ENCODE measurements around the gene GRIFIN. TPM values are rescaled to one million over a fixed set of nuclear protein-coding genes. Genes with fewer than 3 reads are reported as not detected.

The GRIFIN gene
- polyA plus RNA-seq, 1 of the 3 experiments (the other 2 are of a cell fraction): not detected

GRCh38 chr7:2496375-2496774 lies 20.2 kb upstream of the GRIFIN start (continued):
- TF ChIP-seq MXI1 (IDR thresholded peaks at IDR 0.05; ENCODE audit: low read depth, low read length) (no peak), RXRA (IDR thresholded peaks at IDR 0.05; ENCODE audit: borderline replicate concordance, low read depth) (no peak)

DNA sequence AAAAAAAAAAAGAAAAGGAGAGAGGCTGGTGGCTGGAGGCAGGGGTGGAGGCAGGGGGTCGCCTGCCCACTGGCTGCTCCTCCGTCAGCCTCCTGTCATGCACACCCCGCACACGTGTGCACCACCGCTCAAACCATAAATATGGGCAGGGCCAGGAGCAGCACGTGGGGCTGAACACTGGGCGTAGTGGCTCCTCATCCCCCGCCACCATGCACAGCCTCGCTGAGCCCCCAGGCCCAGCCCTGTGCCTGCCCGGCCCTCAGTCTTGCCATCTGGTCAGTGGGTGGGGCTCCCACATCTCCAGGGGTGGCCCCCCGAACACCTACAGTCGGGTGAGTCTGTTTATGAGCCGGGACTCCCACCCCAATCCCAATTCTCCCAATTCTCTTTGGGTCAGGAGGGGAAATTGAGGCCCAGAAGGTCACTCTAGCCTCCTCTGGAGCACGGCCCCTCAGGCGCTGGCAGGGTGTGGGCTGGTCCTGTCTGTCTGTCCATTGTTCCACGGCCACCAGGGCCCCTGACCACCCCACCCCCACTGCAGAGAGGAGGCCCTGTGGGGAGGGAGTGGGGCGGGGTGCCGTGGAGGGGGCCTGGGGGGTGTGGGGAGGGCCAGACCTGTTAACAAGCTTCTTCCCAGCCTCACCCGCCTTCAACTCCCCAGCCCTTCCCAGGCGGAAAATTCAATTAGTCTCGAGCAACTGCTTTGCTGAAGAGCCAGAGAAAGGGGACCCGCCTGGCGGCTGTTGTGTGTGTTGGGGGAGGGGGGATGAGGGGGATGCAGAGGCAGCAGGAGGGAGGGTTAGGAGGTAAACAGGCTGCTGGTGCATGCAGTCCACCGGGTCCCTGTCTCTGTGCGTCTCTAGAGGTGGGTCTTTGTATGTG lies 19.5 kb upstream of the GRIFIN start:
- no peaks in the 10 kb centered on the region for H3K9me2 ChIP-seq
- H2AFZ ChIP-seq (ENCODE audit: low read depth): no peak overlapping the region
- DNase-seq: peak; percentile 93
- no peaks in the 10 kb centered on the region for H3K27me3 ChIP-seq (ENCODE audit: insufficient read depth)
- H3F3A ChIP-seq (replicated peaks; ENCODE audit: insufficient read depth): no peaks in the 10 kb centered on the region
- H3K4me2 ChIP-seq: no peak overlapping the region
- no peaks in the 10 kb centered on the region for H3K79me2 ChIP-seq (ENCODE audit: insufficient read depth)
- WGBS (ENCODE audit: low lambda C conversion rate): 71% methylated on average over 25 of the region's 25 CpGs
- peak overlapping the region in 1 of 2 experiments; percentile 76; a peak in 2 of 4 replicates for H3K27ac ChIP-seq (ENCODE audit: low read depth in 2 of 2, low read length in 1 of 2)
- ChIA-PET CTCF (interaction anchor here (0.7 to 4.7 kb wide), 3 partner anchors 15 to 29 kb away, joined by 3 to 21 read pairs (median 3); no protein-coding TSS in a partner anchor), POLR2A (interaction anchor here (0.7 kb wide), 1 partner anchor 28 kb away, joined by 3 read pairs; no protein-coding TSS in a partner anchor)
- no peak overlapping the region for H3K9ac ChIP-seq
- H3K36me3 ChIP-seq (replicated peaks in 1 of 2; ENCODE audit: control insufficient read depth in 1 of 2, insufficient read depth in 2 of 2, low read length in 1 of 2): no peaks in the 10 kb centered on the region
- no peak overlapping the region for H3K4me3 ChIP-seq (ENCODE audit: low read depth in 2 of 2, low read length in 1 of 2)
- peaks cover 10 to 28% of the 10 kb centered on the region in 2 experiments; a peak in 2 of 4 replicates for H3K4me1 ChIP-seq (ENCODE audit: control insufficient read depth in 1 of 2, insufficient read depth in 2 of 2, low read depth in 1 of 2, low read length in 1 of 2)
- no peaks in the 10 kb centered on the region for H4K20me1 ChIP-seq (ENCODE audit: insufficient read depth)
- H3K9me3 ChIP-seq: no peaks in the 10 kb centered on the region
- TF ChIP-seq, protein P1, sequence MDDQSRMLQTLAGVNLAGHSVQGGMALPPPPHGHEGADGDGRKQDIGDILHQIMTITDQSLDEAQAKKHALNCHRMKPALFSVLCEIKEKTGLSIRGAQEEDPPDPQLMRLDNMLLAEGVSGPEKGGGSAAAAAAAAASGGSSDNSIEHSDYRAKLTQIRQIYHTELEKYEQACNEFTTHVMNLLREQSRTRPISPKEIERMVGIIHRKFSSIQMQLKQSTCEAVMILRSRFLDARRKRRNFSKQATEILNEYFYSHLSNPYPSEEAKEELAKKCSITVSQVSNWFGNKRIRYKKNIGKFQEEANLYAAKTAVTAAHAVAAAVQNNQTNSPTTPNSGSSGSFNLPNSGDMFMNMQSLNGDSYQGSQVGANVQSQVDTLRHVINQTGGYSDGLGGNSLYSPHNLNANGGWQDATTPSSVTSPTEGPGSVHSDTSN (IDR thresholded peaks at IDR 0.05): no peak
- TF ChIP-seq NFIC (IDR thresholded peaks at IDR 0.05; ENCODE audit: borderline replicate concordance): no peak
- TF ChIP-seq MXI1 (IDR thresholded peaks at IDR 0.05; ENCODE audit: low read depth, low read length): peak; percentile 71; the same call in 1 of the 2 replicates
- TF ChIP-seq FOSL2 (IDR thresholded peaks at IDR 0.05; ENCODE audit: borderline replicate concordance, low read depth): no peak
- no peak for TF ChIP-seq NRF1 (IDR thresholded peaks at IDR 0.05; ENCODE audit: low read depth, low read length)
- TF ChIP-seq USF1 (IDR thresholded peaks at IDR 0.05; ENCODE audit: borderline replicate concordance, low read depth): no peak
- TF ChIP-seq, protein P2, sequence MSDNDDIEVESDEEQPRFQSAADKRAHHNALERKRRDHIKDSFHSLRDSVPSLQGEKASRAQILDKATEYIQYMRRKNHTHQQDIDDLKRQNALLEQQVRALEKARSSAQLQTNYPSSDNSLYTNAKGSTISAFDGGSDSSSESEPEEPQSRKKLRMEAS (IDR thresholded peaks at IDR 0.05; ENCODE audit: low read depth): no peak
- no peak for TF ChIP-seq TAF1 (IDR thresholded peaks at IDR 0.05; ENCODE audit: borderline replicate concordance, low read depth, low read length)
- TF ChIP-seq RCOR1 (IDR thresholded peaks at IDR 0.05; ENCODE audit: low read length): 0 out of 2 replicates have a peak, but pooled peaks have one; percentile 26
- no peak for TF ChIP-seq POLR2AphosphoS5 (IDR thresholded peaks at IDR 0.05; ENCODE audit: low read depth, low read length)
- no peak for TF ChIP-seq RFX5 (IDR thresholded peaks at IDR 0.05; ENCODE audit: low read length)
- TF ChIP-seq EZH2phosphoT487 (IDR thresholded peaks at IDR 0.05; ENCODE audit: borderline replicate concordance, low read depth): no peak
- TF ChIP-seq ELF1 (IDR thresholded peaks at IDR 0.05): no peak
- TF ChIP-seq, protein P3, sequence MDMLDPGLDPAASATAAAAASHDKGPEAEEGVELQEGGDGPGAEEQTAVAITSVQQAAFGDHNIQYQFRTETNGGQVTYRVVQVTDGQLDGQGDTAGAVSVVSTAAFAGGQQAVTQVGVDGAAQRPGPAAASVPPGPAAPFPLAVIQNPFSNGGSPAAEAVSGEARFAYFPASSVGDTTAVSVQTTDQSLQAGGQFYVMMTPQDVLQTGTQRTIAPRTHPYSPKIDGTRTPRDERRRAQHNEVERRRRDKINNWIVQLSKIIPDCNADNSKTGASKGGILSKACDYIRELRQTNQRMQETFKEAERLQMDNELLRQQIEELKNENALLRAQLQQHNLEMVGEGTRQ (IDR thresholded peaks at IDR 0.05; ENCODE audit: borderline replicate concordance, low read depth, low read length): no peak
- no peak for TF ChIP-seq TEAD4 (IDR thresholded peaks at IDR 0.05; ENCODE audit: borderline replicate concordance, insufficient read depth)
- no peak for TF ChIP-seq YY1 (IDR thresholded peaks at IDR 0.05; ENCODE audit: low read depth)
- TF ChIP-seq TCF12 (IDR thresholded peaks at IDR 0.05): no peak
- no peak for TF ChIP-seq RXRA (IDR thresholded peaks at IDR 0.05; ENCODE audit: borderline replicate concordance, low read depth)
- peak in 1 of 2 experiments; percentile 63; a peak in 2 of 4 replicates for TF ChIP-seq EP300 (IDR thresholded peaks at IDR 0.05; ENCODE audit: borderline replicate concordance in 1 of 2, low read depth in 1 of 2, low read length in 1 of 2)
- no peak for TF ChIP-seq REST (IDR thresholded peaks at IDR 0.05; ENCODE audit: low read depth, low read length)
- TF ChIP-seq MEF2A (IDR thresholded peaks at IDR 0.05; ENCODE audit: borderline replicate concordance, low read depth): no peak
- TF ChIP-seq JUND (IDR thresholded peaks at IDR 0.05): no peak
- no peak for TF ChIP-seq FOXM1 (IDR thresholded peaks at IDR 0.05; ENCODE audit: low read depth)
- TF ChIP-seq FOXJ3 (CRISPR knock-in tag; IDR thresholded peaks at IDR 0.05): peak; percentile 62; the same call in 1 of the 2 replicates
- no peak for TF ChIP-seq GATA2 (CRISPR knock-in tag; IDR thresholded peaks at IDR 0.05)

Data from SK-N-SH (cell line).